Activated CD4-positive, alpha-beta T cell treated with anti-CD3 and anti-CD28 coated beads for 4 hours (primary cell): ENCODE measurements around the gene AP2A1.
A peak's percentile ranks its signal among the peaks of the same experiment; 100 is the strongest.
"Not testable (repeated sequence)": the region's sequence is repeated elsewhere in the genome, so short reads cannot be mapped to it uniquely, and the experiment has no call there.

Source experiments
- DNase-seq, 2 donors: peaks; one replicate each; pipeline ENCODE4 v3.0.0-alpha.2; 2020

The AP2A1 gene

GRCh38 chr19:49766930-49767299, at the start of gene AP2A1:
Gene AP2A1, plus strand, starts transcription at chr19:49767001. Its CDS starts 133 bp downstream, at chr19:49767134.
- no peak for DNase-seq

GRCh38 chr19:49718511-49718910, 48.3 kb upstream of the AP2A1 start:
- no peak for DNase-seq

- no peak for DNase-seq
Measured at GRCh38 chr19:49718991-49719390, 47.8 kb upstream of the AP2A1 start.

- DNase-seq = not testable (repeated sequence)
Measured at GRCh38 chr19:49719420-49719819, 47.4 kb upstream of the AP2A1 start.

- DNase-seq = no peak
Measured at GRCh38 chr19:49727217-49728030, 39.4 kb upstream of the AP2A1 start.

- DNase-seq = no peak
Measured at GRCh38 chr19:49730166-49730565, 36.6 kb upstream of the AP2A1 start.

- no peak for DNase-seq
Measured at GRCh38 chr19:49738268-49738667, 28.5 kb upstream of the AP2A1 start.

- no peak for DNase-seq
Measured at GRCh38 chr19:49739098-49739497, 27.7 kb upstream of the AP2A1 start.

- DNase-seq = no peak
Measured at GRCh38 chr19:49739933-49740332, 26.9 kb upstream of the AP2A1 start.

- DNase-seq = no peak
Measured at GRCh38 chr19:49741210-49741844, 25.5 kb upstream of the AP2A1 start.

- no peak for DNase-seq
Measured at GRCh38 chr19:49744946-49745381, 21.8 kb upstream of the AP2A1 start.

- peak; percentile 21 to 34 for DNase-seq
Measured at GRCh38 chr19:49746206-49746958, 20.4 kb upstream of the AP2A1 start.

- DNase-seq = no peak
Measured at GRCh38 chr19:49749055-49749716, 17.6 kb upstream of the AP2A1 start.

GRCh38 chr19:49749771-49750170, 17.0 kb upstream of the AP2A1 start:
- DNase-seq = no peak

GRCh38 chr19:49752701-49753100, 14.1 kb upstream of the AP2A1 start:
- no peak for DNase-seq

- no peak for DNase-seq
Measured at GRCh38 chr19:49755956-49756355, 10.8 kb upstream of the AP2A1 start.

GRCh38 chr19:49758292-49758691, 8.5 kb upstream of the AP2A1 start:
- no peak for DNase-seq

- DNase-seq = no peak
Measured at GRCh38 chr19:49761249-49761624, 5.6 kb upstream of the AP2A1 start.

GRCh38 chr19:49761625-49762311, 5.0 kb upstream of the AP2A1 start:
- DNase-seq = peak in 1 of 2 donors; percentile 14

- DNase-seq = no peak
Measured at GRCh38 chr19:49763230-49763629, 3.6 kb upstream of the AP2A1 start, which contains the start of gene TSKS. Gene TSKS, minus strand, starts transcription at chr19:49763306. Its CDS starts 59 bp downstream, at chr19:49763247.

- no peak for DNase-seq
Measured at GRCh38 chr19:49764341-49764740, 2.5 kb upstream of the AP2A1 start.
